HepG2 (cell line): ENCODE results near the gene SLC1A2. TPM values are rescaled to one million over a fixed set of nuclear protein-coding genes. Genes with fewer than 3 reads are reported as not detected.
A peak's percentile ranks its signal among the peaks of the same experiment; 100 is the strongest.

ENCODE experiments used
- MEF2D ChIP-seq: sonication (generic); formaldehyde crosslinking; IDR thresholded peaks from 2 replicates; pipeline ENCODE4 v1.5.1; 2020; ENCODE audit warnings: mild to moderate bottlenecking, missing genetic modification reagents
- MZF1 ChIP-seq: sonication (generic); formaldehyde crosslinking; IDR thresholded peaks from 2 replicates; pipeline ENCODE4 v1.8.1; 2023; ENCODE audit warnings: mild to moderate bottlenecking, missing genetic modification reagents, borderline replicate concordance
- RARA ChIP-seq: IDR thresholded peaks from 2 replicates; pipeline ENCODE4 v1.6.1; 2016; ENCODE audit warnings: missing genetic modification reagents, missing compliant biosample characterization
- SKI ChIP-seq: fragments of 450-650 bp; IDR thresholded peaks from one replicate; pipeline ENCODE4 v1.6.1; 2018; ENCODE audit warnings: mild to moderate bottlenecking; ENCODE audit not compliant: partially characterized antibody
- ZNF224 ChIP-seq: sonication (generic); formaldehyde crosslinking; IDR thresholded peaks from 2 replicates; pipeline ENCODE4 v1.5.0; 2020; ENCODE audit warnings: mild to moderate bottlenecking, missing genetic modification reagents
- ZNF816 ChIP-seq: sonication (generic); formaldehyde crosslinking; IDR thresholded peaks from 2 replicates; pipeline ENCODE4 v1.8.0; 2022; ENCODE audit warnings: missing genetic modification reagents, mild to moderate bottlenecking, borderline replicate concordance
- polyA plus RNA-seq, 8 experiments: library from polyadenylated mRNA; depleted of rRNA in 3 of 8; stranded (reverse) in 7 of 8; unstranded in 1 of 8; fragments of >200 nt; fragmentation: Illumina TruSeq in 4 of 8; extraction: Trizol in 4 of 8; gene quantifications; 2 replicates each; pipeline versions ENCODE4 v1.2.1 to v1.2.3, GENCODE V29; 2011 to 2016; ENCODE audit warnings: low read depth in 4 of 8, missing spikeins in 1 of 8, mixed read lengths in 1 of 8; ENCODE audit not compliant: insufficient read depth in 1 of 8
- total RNA-seq, 5 experiments: library from RNA; depleted of rRNA; stranded (reverse); fragments of >200 nt; fragmentation: Illumina TruSeq; extraction: Trizol; gene quantifications; 2 replicates each; pipeline ENCODE4 v1.2.3, GENCODE V29; 2016; ENCODE audit warnings: low read depth in 1 of 5
- TF ChIP-seq, protein P1 (sequence below): sonication (generic); formaldehyde crosslinking; IDR thresholded peaks from 2 replicates; pipeline ENCODE4 v1.5.0; 2020; ENCODE audit warnings: mild to moderate bottlenecking, missing genetic modification reagents
- TF ChIP-seq, protein P2 (sequence below): sonication (generic); formaldehyde crosslinking; IDR thresholded peaks from 2 replicates; pipeline ENCODE4 v1.5.0; 2020; ENCODE audit warnings: mild to moderate bottlenecking, missing genetic modification reagents, moderate library complexity
- TF ChIP-seq, protein P3 (sequence below): IDR thresholded peaks from 2 replicates; pipeline ENCODE4 v1.6.1; 2018; ENCODE audit warnings: missing genetic modification reagents, mild to moderate bottlenecking, missing compliant biosample characterization

SLC1A2 gene
- total and polyA plus RNA-seq, 2 of the 13 experiments (the other 11 are each of a cell fraction or from before 2014, with no cell fraction given): 23.2 to 43.2 TPM

DNA sequence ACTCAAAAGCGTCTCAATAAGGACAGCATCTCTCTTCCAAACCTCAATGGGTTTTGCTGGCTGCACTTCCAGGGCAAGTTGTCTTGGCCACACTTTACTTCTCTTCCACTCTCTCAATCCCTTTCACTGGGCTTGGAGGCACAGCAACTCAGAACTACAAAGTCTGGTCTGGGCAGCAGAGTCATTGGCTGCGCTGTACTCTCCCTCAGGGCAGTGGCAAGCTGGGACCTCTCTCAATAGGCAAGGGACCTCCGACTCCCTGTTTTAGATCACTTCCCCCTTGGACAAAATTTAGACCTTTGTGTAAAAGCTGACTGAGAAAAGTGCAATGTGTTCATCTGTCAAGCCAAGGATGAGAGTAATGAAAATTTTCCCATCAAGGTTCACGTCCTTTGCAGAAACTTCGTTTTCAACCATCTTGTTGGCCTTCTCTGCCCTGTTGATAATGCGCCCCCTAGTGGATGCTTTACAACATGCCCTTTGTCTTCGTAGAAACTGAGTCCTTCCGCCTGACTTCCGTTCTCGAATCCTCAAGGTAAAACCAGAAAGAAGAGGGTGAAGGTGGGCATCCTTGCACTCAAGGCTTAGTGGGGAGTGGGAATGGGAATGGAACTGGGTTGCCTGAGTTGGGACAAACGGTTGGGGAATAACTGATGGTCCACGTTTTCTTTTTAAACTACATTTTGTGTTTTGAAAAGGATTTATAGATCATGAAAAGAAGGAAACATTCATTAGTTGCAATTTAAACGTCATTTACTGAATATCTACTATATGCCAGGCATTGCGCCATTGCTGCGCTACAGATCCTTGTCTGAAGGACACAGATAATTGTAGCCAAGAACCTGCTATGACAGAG is 181.3 kb downstream of the SLC1A2 start (continued):
- TF ChIP-seq SKI (no peak), ZNF224 (CRISPR knock-in tag) (no peak), RARA (CRISPR knock-in tag) (no peak), MEF2D (CRISPR knock-in tag) (no peak), ZNF816 (CRISPR knock-in tag) (no peak), MZF1 (CRISPR knock-in tag) (no peak)
- TF ChIP-seq, protein P1, sequence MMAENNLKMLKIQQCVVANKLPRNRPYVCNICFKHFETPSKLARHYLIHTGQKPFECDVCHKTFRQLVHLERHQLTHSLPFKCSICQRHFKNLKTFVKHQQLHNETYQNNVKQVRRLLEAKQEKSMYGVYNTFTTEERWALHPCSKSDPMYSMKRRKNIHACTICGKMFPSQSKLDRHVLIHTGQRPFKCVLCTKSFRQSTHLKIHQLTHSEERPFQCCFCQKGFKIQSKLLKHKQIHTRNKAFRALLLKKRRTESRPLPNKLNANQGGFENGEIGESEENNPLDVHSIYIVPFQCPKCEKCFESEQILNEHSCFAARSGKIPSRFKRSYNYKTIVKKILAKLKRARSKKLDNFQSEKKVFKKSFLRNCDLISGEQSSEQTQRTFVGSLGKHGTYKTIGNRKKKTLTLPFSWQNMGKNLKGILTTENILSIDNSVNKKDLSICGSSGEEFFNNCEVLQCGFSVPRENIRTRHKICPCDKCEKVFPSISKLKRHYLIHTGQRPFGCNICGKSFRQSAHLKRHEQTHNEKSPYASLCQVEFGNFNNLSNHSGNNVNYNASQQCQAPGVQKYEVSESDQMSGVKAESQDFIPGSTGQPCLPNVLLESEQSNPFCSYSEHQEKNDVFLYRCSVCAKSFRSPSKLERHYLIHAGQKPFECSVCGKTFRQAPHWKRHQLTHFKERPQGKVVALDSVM (CRISPR knock-in tag): no peak
- TF ChIP-seq, protein P2, sequence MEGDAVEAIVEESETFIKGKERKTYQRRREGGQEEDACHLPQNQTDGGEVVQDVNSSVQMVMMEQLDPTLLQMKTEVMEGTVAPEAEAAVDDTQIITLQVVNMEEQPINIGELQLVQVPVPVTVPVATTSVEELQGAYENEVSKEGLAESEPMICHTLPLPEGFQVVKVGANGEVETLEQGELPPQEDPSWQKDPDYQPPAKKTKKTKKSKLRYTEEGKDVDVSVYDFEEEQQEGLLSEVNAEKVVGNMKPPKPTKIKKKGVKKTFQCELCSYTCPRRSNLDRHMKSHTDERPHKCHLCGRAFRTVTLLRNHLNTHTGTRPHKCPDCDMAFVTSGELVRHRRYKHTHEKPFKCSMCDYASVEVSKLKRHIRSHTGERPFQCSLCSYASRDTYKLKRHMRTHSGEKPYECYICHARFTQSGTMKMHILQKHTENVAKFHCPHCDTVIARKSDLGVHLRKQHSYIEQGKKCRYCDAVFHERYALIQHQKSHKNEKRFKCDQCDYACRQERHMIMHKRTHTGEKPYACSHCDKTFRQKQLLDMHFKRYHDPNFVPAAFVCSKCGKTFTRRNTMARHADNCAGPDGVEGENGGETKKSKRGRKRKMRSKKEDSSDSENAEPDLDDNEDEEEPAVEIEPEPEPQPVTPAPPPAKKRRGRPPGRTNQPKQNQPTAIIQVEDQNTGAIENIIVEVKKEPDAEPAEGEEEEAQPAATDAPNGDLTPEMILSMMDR: peak; percentile 82
- TF ChIP-seq, protein P3, sequence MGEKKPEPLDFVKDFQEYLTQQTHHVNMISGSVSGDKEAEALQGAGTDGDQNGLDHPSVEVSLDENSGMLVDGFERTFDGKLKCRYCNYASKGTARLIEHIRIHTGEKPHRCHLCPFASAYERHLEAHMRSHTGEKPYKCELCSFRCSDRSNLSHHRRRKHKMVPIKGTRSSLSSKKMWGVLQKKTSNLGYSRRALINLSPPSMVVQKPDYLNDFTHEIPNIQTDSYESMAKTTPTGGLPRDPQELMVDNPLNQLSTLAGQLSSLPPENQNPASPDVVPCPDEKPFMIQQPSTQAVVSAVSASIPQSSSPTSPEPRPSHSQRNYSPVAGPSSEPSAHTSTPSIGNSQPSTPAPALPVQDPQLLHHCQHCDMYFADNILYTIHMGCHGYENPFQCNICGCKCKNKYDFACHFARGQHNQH (CRISPR knock-in tag): no peak
